ENCODE results near the gene RBM26. TPM values are rescaled to one million over a fixed set of nuclear protein-coding genes. Genes with fewer than 3 reads are reported as not detected.

RBM26 gene
- total RNA-seq, 4 donors from 2014 or later = 29.1 to 45.2 (median 39.3) TPM

DNA sequence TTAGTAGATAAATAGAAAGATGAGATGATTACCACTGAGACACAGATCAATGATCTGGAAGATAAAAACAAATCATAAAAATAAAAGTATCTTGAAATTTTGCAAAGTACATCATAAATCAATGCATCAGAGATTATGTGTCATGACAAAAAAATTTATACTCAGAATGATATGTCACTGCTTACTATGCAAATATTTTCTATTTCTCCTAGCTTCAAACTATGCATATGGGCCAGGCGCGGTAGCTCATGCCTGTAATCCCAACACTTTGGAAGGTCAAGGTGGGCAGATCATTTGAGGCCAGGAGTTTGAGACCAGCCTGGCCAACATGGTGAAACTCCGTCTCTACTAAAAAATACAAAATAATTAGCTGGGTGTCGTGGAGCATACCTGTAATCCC is 17.3 kb upstream of the RBM26 start:
- no peak for TF ChIP-seq CTCF (IDR thresholded peaks at IDR 0.05; ENCODE audit: low read depth)

- TF ChIP-seq CTCF (IDR thresholded peaks at IDR 0.05; ENCODE audit: low read depth) = no peak
Measured at GRCh38 chr13:79419365-79419764, 13.3 kb upstream of the RBM26 start.

- TF ChIP-seq CTCF (IDR thresholded peaks at IDR 0.05; ENCODE audit: low read depth) = no peak
Measured at GRCh38 chr13:79417741-79418140, 11.7 kb upstream of the RBM26 start.

- no peak for TF ChIP-seq CTCF (IDR thresholded peaks at IDR 0.05; ENCODE audit: low read depth)
Measured at GRCh38 chr13:79413521-79413920, 7.5 kb upstream of the RBM26 start.

- no peak for TF ChIP-seq CTCF (IDR thresholded peaks at IDR 0.05; ENCODE audit: low read depth)
Measured at GRCh38 chr13:79409828-79410227, 3.8 kb upstream of the RBM26 start.

- TF ChIP-seq CTCF (IDR thresholded peaks at IDR 0.05; ENCODE audit: low read depth) = no peak
Measured at GRCh38 chr13:79407349-79407979, 1.4 kb upstream of the RBM26 start.

- TF ChIP-seq CTCF (IDR thresholded peaks at IDR 0.05; ENCODE audit: low read depth) = no peak
Measured at GRCh38 chr13:79406597-79406908, 498 bp upstream of the RBM26 start.
